PC-3 (cell line): ENCODE results near the gene NFIC.

Experiments used
- CTCF ChIP-seq: fragments of 300-600 bp; sonication (generic); conservative IDR thresholded peaks from 2 replicates; pipeline ENCODE4 v1.5.1; 2017; ENCODE audit warnings: antibody characterized with exemption, low read depth, mild to moderate bottlenecking, low read length
- EZH2 ChIP-seq: fragments of 300-600 bp; sonication (generic); IDR thresholded peaks from one replicate; pipeline ENCODE4 v1.6.1; 2017; ENCODE audit warnings: antibody characterized with exemption, mild to moderate bottlenecking, low read length; ENCODE audit not compliant: unreplicated experiment
- EZH2phosphoT487 ChIP-seq: fragments of 300-600 bp; sonication (generic); IDR thresholded peaks from 2 replicates; pipeline ENCODE4 v1.6.1; 2018; ENCODE audit warnings: mild to moderate bottlenecking, antibody characterized with exemption, low read length, borderline replicate concordance

GRCh38 chr19:3369337-3370213, 3.2 kb downstream of the NFIC start:
- TF ChIP-seq CTCF, result no peak
- no peak for TF ChIP-seq EZH2
- no peak for TF ChIP-seq EZH2phosphoT487
